A673 (cell line): ENCODE data around the gene HMGCS2. TPM values are rescaled to one million over a fixed set of nuclear protein-coding genes. Genes with fewer than 3 reads are reported as not detected.

Experiments used
- BruUV-seq: library from RNA; stranded (reverse); fragments of 400-500 nt; replicated peaks from 2 replicates; lab custom pipeline; 2021; lab: Mats Ljungman, UMichigan
- CTCF ChIA-PET: fragments of 300-600 bp; sonication (Branson Sonifier 250); formaldehyde crosslinking; loops from one replicate; lab custom pipeline; 2022; ENCODE audit warnings: antibody characterized with exemption; lab: Charles Lee
- POLR2A ChIA-PET: fragments of 300-600 bp; sonication (Branson Sonifier 250); formaldehyde crosslinking; loops from one replicate; lab custom pipeline; 2022; ENCODE audit warnings: antibody characterized with exemption; ENCODE audit not compliant: low non-redundant PET; lab: Charles Lee
- DNase-seq: peaks from one replicate; pipeline ENCODE4 v3.0.0-alpha.2; 2015; ENCODE audit warnings: low spot score
- H3K27ac ChIP-seq: fragments of 200-600 bp; sonication (generic); 2 replicates; pipeline ENCODE4 v1.5.1; 2016; ENCODE audit warnings: mixed run types, low read depth, mild to moderate bottlenecking, mixed read lengths, antibody characterized with exemption, low read length; ENCODE audit not compliant: poor library complexity, severe bottlenecking
- H3K27me3 ChIP-seq: fragments of 200-600 bp; sonication (generic); replicated peaks from 2 replicates; pipeline ENCODE4 v1.6.1; 2017; ENCODE audit warnings: mixed run types, low read depth, mild to moderate bottlenecking, mixed read lengths, antibody characterized with exemption, low read length; ENCODE audit not compliant: insufficient read depth, poor library complexity
- H3K36me3 ChIP-seq: fragments of 200-600 bp; sonication (generic); 2 replicates; pipeline ENCODE4 v1.6.1; 2016; ENCODE audit warnings: mixed run types, mild to moderate bottlenecking, mixed read lengths, antibody characterized with exemption, low read length; ENCODE audit not compliant: insufficient read depth, poor library complexity, severe bottlenecking
- H3K4me1 ChIP-seq: fragments of 200-600 bp; sonication (generic); 2 replicates; pipeline ENCODE4 v1.6.1; 2017; ENCODE audit warnings: mixed run types, mild to moderate bottlenecking, mixed read lengths, antibody characterized with exemption, low read length; ENCODE audit not compliant: insufficient read depth, poor library complexity, severe bottlenecking
- H3K4me3 ChIP-seq: fragments of 200-600 bp; sonication (generic); 2 replicates; pipeline ENCODE4 v1.5.1; 2016; ENCODE audit warnings: low read depth, mixed run types, mild to moderate bottlenecking, mixed read lengths, low read length; ENCODE audit not compliant: poor library complexity, severe bottlenecking
- H3K9me3 ChIP-seq: fragments of 200-600 bp; sonication (generic); 2 replicates; pipeline ENCODE4 v1.6.1; 2016; ENCODE audit warnings: mixed run types, low read depth, mild to moderate bottlenecking, mixed read lengths, antibody characterized with exemption, low read length; ENCODE audit not compliant: poor library complexity, severe bottlenecking
- CTCF ChIP-seq: fragments of 300-800, 200-600 bp; sonication (generic); conservative IDR thresholded peaks from 2 replicates; pipeline ENCODE4 v1.5.1; 2017; ENCODE audit warnings: low read depth, mild to moderate bottlenecking, antibody characterized with exemption, low read length, moderate library complexity, mixed read lengths
- EZH2 ChIP-seq: fragments of 200-600 bp; sonication (generic); IDR thresholded peaks from 2 replicates; pipeline ENCODE4 v1.6.1; 2017; ENCODE audit warnings: borderline replicate concordance, low read depth, mild to moderate bottlenecking, mixed read lengths, antibody characterized with exemption, low read length; ENCODE audit not compliant: poor library complexity, severe bottlenecking
- intact Hi-C: fragments of 100-400 bp; cut with micrococcal nuclease; formaldehyde crosslinking; loops from one replicate; pipeline ENCODE4 v1.10.0; 2022; ENCODE audit not compliant: unreplicated experiment
- total RNA-seq: library from RNA; stranded (reverse); gene quantifications from 2 replicates; pipeline ENCODE4 v1.2.3, GENCODE V29; 2021

HMGCS2 gene
- total RNA-seq, 1 experiment from 2014 or later: not detected

GRCh38 chr1:119740261-119740660, 28.4 kb downstream of the HMGCS2 start:
- Histone ChIP-seq H3K36me3 (peaks cover 93% of the 10 kb centered on the region), H3K27ac (no peak overlapping the region), H3K4me1 (no peaks in the 10 kb centered on the region), H3K9me3 (no peaks in the 10 kb centered on the region), H3K4me3 (no peak overlapping the region), H3K27me3 (no peaks in the 10 kb centered on the region)
- ChIA-PET POLR2A (no interaction called here), CTCF (no interaction called here)
- intact Hi-C loops: loop anchor here (5.0 kb wide), 2 partner anchors 67 to 132 kb away; no protein-coding TSS in a partner anchor
- no TSS peak for BruUV-seq
- no peak for DNase-seq
- TF ChIP-seq CTCF (no peak), EZH2 (no peak)

- Histone ChIP-seq H3K4me3 (no peak overlapping the region), H3K4me1 (no peaks in the 10 kb centered on the region), H3K9me3 (no peaks in the 10 kb centered on the region), H3K36me3 (peaks cover 97% of the 10 kb centered on the region), H3K27ac (no peak overlapping the region), H3K27me3 (no peaks in the 10 kb centered on the region)
- no peak for TF ChIP-seq CTCF
- no peak for TF ChIP-seq EZH2
- CTCF ChIA-PET: interaction anchor here (0.6 kb wide), 1 partner anchor 15 kb away, joined by 3 read pairs; no protein-coding TSS in a partner anchor
- DNase-seq: no peak
- POLR2A ChIA-PET: no interaction called here
- intact Hi-C loops: no loop called here
- BruUV-seq: no TSS peak
These were observed 29.6 kb downstream of the HMGCS2 start for GRCh38 chr1:119739150-119739549.

- Histone ChIP-seq H3K27me3 (no peaks in the 10 kb centered on the region), H3K9me3 (no peaks in the 10 kb centered on the region), H3K4me1 (no peaks in the 10 kb centered on the region), H3K36me3 (peaks cover 98% of the 10 kb centered on the region), H3K4me3 (no peak overlapping the region), H3K27ac (no peak overlapping the region)
- DNase-seq: no peak
- ChIA-PET CTCF (no interaction called here), POLR2A (interaction anchor here (0.6 kb wide), 1 partner anchor 59 kb away, joined by 3 read pairs; no protein-coding TSS in a partner anchor)
- intact Hi-C loops: no loop called here
- TF ChIP-seq EZH2 (no peak), CTCF (no peak)
- no TSS peak for BruUV-seq
These were observed 30.5 kb downstream of the HMGCS2 start for GRCh38 chr1:119738100-119738720.
